HCT116 (cell line): ENCODE data around the gene STOX2. TPM values are rescaled to one million over a fixed set of nuclear protein-coding genes. Genes with fewer than 3 reads are reported as not detected.

Experiments
- ATAC-seq: fragments of 200-7000 bp; cut with Tn5 transposase; 2 replicates; pipeline ENCODE4 v1.9.1; 2020; ENCODE audit warnings: mild to moderate bottlenecking, moderate library complexity
- BruUV-seq: library from RNA; stranded (reverse); fragments of 400-500 nt; replicated peaks from 2 replicates; lab custom pipeline; 2021; lab: Mats Ljungman, UMichigan
- CTCF ChIA-PET: fragments of 300-600 bp; sonication (Branson Sonifier 250); formaldehyde crosslinking; loops from one replicate; lab custom pipeline; 2021; ENCODE audit warnings: antibody characterized with exemption; lab: Charles Lee
- POLR2A ChIA-PET: fragments of 300-600, 350-600 bp; sonication (Branson Sonifier 250); formaldehyde crosslinking; loops from one replicate; lab custom pipeline; 2021; ENCODE audit warnings: antibody characterized with exemption; lab: Charles Lee
- RAD21 ChIA-PET, 2 experiments: fragments of 300-600 bp; sonication (Branson Sonifier 250); formaldehyde crosslinking; loops; one replicate each; lab custom pipeline; 2023; ENCODE audit warnings: low total read pairs in 2 of 2; ENCODE audit not compliant: uncharacterized antibody in 2 of 2, unreplicated experiment in 2 of 2, low non-redundant PET in 1 of 2; lab: Charles Lee
- DNase-seq: peaks from one replicate; pipeline ENCODE4 v3.0.0-alpha.2; 2010; ENCODE audit warnings: low read depth, low spot score
- H2AFZ ChIP-seq: fragments of 200-600 bp; shearing (Covaris generic), sonication (generic); 2 replicates; pipeline ENCODE4 v1.6.1; 2017; ENCODE audit warnings: low read depth, mixed run types, mixed read lengths, antibody characterized with exemption, low read length; ENCODE audit not compliant: poor library complexity, severe bottlenecking
- H3K27ac ChIP-seq: 2 replicates; pipeline ENCODE4 v1.5.1; 2012; ENCODE audit warnings: low read depth, low read length
- H3K27me3 ChIP-seq: fragments of 200-600 bp; sonication (generic); 2 replicates; pipeline ENCODE4 v1.6.1; 2016; ENCODE audit warnings: mixed run types, low read length, mixed read lengths; ENCODE audit not compliant: insufficient read depth
- H3K36me3 ChIP-seq, 2 experiments: fragments of 200-500 bp in 1 of 2; fragments of 200-600 bp in 1 of 2; sonication (Bioruptor generic) in 1 of 2; sonication (generic) in 1 of 2; 2 replicates each; pipeline versions ENCODE4 v1.5.1 to v1.6.1; 2014 to 2016; ENCODE audit warnings: low read length in 2 of 2, inconsistent platforms in 1 of 2, mixed read lengths in 1 of 2, mixed run types in 1 of 2; ENCODE audit not compliant: insufficient read depth in 2 of 2, control insufficient read depth in 1 of 2
- H3K4me1 ChIP-seq, 2 experiments: fragments of 200-600 bp in 1 of 2; sonication (generic) in 1 of 2; 2 replicates each; pipeline versions ENCODE4 v1.5.1 to v1.6.1; 2012 to 2017; ENCODE audit warnings: low read length in 2 of 2, inconsistent platforms in 1 of 2, mild to moderate bottlenecking in 1 of 2, mixed read lengths in 1 of 2, mixed run types in 1 of 2, moderate library complexity in 1 of 2; ENCODE audit not compliant: insufficient read depth in 2 of 2, control insufficient read depth in 1 of 2
- H3K4me2 ChIP-seq: fragments of 200-600 bp; sonication (generic); 2 replicates; pipeline ENCODE4 v1.6.1; 2017; ENCODE audit warnings: mixed run types, low read length, mixed read lengths
- H3K4me3 ChIP-seq, 2 experiments: fragments of 200-600 bp in 1 of 2; sonication (generic) in 1 of 2; replicated peaks in 1 of 2; 2 replicates each; pipeline ENCODE4 v1.5.1; 2011 to 2016; ENCODE audit warnings: low read length in 2 of 2, control low read depth in 1 of 2, low read depth in 1 of 2, mild to moderate bottlenecking in 1 of 2, mixed read lengths in 1 of 2, mixed run types in 1 of 2
- H3K79me2 ChIP-seq: fragments of 200-600 bp; sonication (generic); 2 replicates; pipeline ENCODE4 v1.6.1; 2017; ENCODE audit warnings: mild to moderate bottlenecking, mixed run types, low read length, moderate library complexity, mixed read lengths; ENCODE audit not compliant: insufficient read depth
- H3K9ac ChIP-seq: fragments of 200-600 bp; sonication (generic); 2 replicates; pipeline ENCODE4 v1.6.1; 2016; ENCODE audit warnings: low read length, mixed read lengths
- H3K9me2 ChIP-seq: fragments of 200-600 bp; sonication (generic), shearing (Covaris generic); 2 replicates; pipeline ENCODE4 v1.6.1; 2017; ENCODE audit warnings: mixed run types, mild to moderate bottlenecking, moderate library complexity; ENCODE audit not compliant: insufficient read depth
- H3K9me3 ChIP-seq, 2 experiments: fragments of 200-500 bp in 1 of 2; fragments of 200-600 bp in 1 of 2; sonication (Bioruptor generic) in 1 of 2; sonication (generic) in 1 of 2; 2 replicates each; pipeline ENCODE4 v1.6.1; 2014 to 2017; ENCODE audit warnings: low read length in 2 of 2, mixed read lengths in 2 of 2, inconsistent platforms in 1 of 2, low read depth in 1 of 2, mild to moderate bottlenecking in 1 of 2, mixed run types in 1 of 2, moderate library complexity in 1 of 2; ENCODE audit not compliant: control insufficient read depth in 1 of 2, insufficient read depth in 1 of 2
- H4K20me1 ChIP-seq: fragments of 200-600 bp; sonication (generic), shearing (Covaris generic); 2 replicates; pipeline ENCODE4 v1.6.1; 2017; ENCODE audit warnings: mixed run types, mild to moderate bottlenecking, moderate library complexity; ENCODE audit not compliant: insufficient read depth
- CBX3 ChIP-seq: IDR thresholded peaks from 2 replicates; pipeline ENCODE4 v1.6.1; 2012; ENCODE audit warnings: low read depth
- ELF1 ChIP-seq: IDR thresholded peaks from 2 replicates; pipeline ENCODE4 v1.6.1; 2012; ENCODE audit warnings: low read depth, borderline replicate concordance
- EZH2phosphoT487 ChIP-seq: fragments of 200-600 bp; IDR thresholded peaks from 2 replicates; pipeline ENCODE4 v1.6.1; 2018; ENCODE audit warnings: antibody characterized with exemption, borderline replicate concordance
- JUND ChIP-seq: IDR thresholded peaks from 2 replicates; pipeline ENCODE4 v1.6.1; 2012
- SP1 ChIP-seq: IDR thresholded peaks from 2 replicates; pipeline ENCODE4 v1.6.1; 2012; ENCODE audit warnings: low read depth
- SRF ChIP-seq: IDR thresholded peaks from 2 replicates; pipeline ENCODE4 v1.6.1; 2012; ENCODE audit warnings: low read depth
- ZFX ChIP-seq: fragments of 450-650 bp; IDR thresholded peaks from 2 replicates; pipeline ENCODE4 v1.6.1; 2017
- intact Hi-C: fragments of 100-400 bp; cut with micrococcal nuclease; formaldehyde crosslinking; loops from 2 replicates; pipeline ENCODE4 v1.10.0; 2022
- total RNA-seq: library from RNA; stranded (reverse); gene quantifications from one replicate; pipeline ENCODE4 v1.2.1, GENCODE V29; 2021; ENCODE audit not compliant: unreplicated experiment
- TF ChIP-seq, protein P1 (sequence below): IDR thresholded peaks from 2 replicates; pipeline ENCODE4 v1.6.1; 2011; ENCODE audit warnings: mild to moderate bottlenecking, low read length, moderate library complexity; ENCODE audit not compliant: insufficient replicate concordance; ENCODE audit errors: extremely low read depth
- TF ChIP-seq, protein P2 (sequence below): IDR thresholded peaks from 2 replicates; pipeline ENCODE4 v1.6.1; 2012
- TF ChIP-seq, protein P3 (sequence below), 3 experiments: fragments of 200-600 bp in 1 of 3; sonication (generic) in 1 of 3; IDR thresholded peaks in 2 of 3; conservative IDR thresholded peaks in 1 of 3; 2 replicates each; pipeline ENCODE4 v1.5.1; 2012 to 2017; ENCODE audit warnings: low read depth in 2 of 3, low read length in 2 of 3, antibody characterized with exemption in 1 of 3, borderline replicate concordance in 1 of 3, control low read depth in 1 of 3, mild to moderate bottlenecking in 1 of 3, mixed read lengths in 1 of 3, mixed run types in 1 of 3, moderate library complexity in 1 of 3; ENCODE audit not compliant: insufficient read depth in 1 of 3

Gene STOX2
- total RNA-seq, 1 experiment from 2014 or later, result 6.3 TPM

DNA sequence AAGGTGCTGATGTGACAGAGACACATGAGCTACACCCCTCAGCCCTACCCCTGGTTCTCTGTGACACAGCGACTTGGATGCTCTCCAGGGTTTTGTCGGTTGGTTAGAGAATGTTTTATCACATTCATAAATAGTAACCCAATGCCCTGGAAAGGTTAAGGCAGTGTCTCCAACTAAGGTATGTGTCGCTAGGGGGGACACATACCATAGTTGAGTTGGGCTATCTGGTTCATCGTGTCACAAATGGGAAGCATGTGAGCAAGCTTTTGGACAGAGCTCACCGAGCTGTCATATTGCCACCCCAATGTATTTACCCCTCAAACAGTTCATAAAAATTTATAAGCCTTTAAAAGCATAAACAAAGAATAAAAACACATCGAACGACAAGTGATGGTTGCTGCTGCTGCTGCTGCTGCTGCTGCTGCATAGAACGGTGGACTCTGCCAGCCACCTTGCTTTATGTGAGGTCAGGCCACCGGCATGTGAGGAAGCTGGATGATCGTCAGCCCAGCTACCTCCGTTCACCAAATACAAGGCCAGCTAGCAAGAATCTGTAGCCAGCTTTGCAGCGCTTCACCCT lies 55.9 kb downstream of the STOX2 start:
- BruUV-seq, result no TSS peak
- Histone ChIP-seq H3K27me3 (no peaks in the 10 kb centered on the region), H3K27ac (no peak overlapping the region)
- no peak for TF ChIP-seq SRF
- no peak for TF ChIP-seq SP1
- TF ChIP-seq ZFX, result no peak
- TF ChIP-seq EZH2phosphoT487, result no peak
- TF ChIP-seq JUND, result no peak
- TF ChIP-seq CBX3, result no peak
- TF ChIP-seq, protein P1, sequence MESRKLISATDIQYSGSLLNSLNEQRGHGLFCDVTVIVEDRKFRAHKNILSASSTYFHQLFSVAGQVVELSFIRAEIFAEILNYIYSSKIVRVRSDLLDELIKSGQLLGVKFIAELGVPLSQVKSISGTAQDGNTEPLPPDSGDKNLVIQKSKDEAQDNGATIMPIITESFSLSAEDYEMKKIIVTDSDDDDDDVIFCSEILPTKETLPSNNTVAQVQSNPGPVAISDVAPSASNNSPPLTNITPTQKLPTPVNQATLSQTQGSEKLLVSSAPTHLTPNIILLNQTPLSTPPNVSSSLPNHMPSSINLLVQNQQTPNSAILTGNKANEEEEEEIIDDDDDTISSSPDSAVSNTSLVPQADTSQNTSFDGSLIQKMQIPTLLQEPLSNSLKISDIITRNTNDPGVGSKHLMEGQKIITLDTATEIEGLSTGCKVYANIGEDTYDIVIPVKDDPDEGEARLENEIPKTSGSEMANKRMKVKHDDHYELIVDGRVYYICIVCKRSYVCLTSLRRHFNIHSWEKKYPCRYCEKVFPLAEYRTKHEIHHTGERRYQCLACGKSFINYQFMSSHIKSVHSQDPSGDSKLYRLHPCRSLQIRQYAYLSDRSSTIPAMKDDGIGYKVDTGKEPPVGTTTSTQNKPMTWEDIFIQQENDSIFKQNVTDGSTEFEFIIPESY, result no peak
- TF ChIP-seq, protein P2, sequence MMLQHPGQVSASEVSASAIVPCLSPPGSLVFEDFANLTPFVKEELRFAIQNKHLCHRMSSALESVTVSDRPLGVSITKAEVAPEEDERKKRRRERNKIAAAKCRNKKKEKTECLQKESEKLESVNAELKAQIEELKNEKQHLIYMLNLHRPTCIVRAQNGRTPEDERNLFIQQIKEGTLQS, result no peak
- no peak for TF ChIP-seq ELF1
- TF ChIP-seq, protein P3, sequence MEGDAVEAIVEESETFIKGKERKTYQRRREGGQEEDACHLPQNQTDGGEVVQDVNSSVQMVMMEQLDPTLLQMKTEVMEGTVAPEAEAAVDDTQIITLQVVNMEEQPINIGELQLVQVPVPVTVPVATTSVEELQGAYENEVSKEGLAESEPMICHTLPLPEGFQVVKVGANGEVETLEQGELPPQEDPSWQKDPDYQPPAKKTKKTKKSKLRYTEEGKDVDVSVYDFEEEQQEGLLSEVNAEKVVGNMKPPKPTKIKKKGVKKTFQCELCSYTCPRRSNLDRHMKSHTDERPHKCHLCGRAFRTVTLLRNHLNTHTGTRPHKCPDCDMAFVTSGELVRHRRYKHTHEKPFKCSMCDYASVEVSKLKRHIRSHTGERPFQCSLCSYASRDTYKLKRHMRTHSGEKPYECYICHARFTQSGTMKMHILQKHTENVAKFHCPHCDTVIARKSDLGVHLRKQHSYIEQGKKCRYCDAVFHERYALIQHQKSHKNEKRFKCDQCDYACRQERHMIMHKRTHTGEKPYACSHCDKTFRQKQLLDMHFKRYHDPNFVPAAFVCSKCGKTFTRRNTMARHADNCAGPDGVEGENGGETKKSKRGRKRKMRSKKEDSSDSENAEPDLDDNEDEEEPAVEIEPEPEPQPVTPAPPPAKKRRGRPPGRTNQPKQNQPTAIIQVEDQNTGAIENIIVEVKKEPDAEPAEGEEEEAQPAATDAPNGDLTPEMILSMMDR (IDR thresholded peaks at IDR 0.05 in 2 of 3, conservative IDR thresholded peaks at IDR 0.05 in 1 of 3; ENCODE audit: borderline replicate concordance in 1 of 3, insufficient read depth in 1 of 3, low read depth in 2 of 3, low read length in 2 of 3), result no peak
- TF ChIP-seq, all 23 proteins: peak for 0
- DNase-seq (no peak), ATAC-seq (no peak)
- H3K79me2 ChIP-seq, result no peaks in the 10 kb centered on the region
- H3K9me3 ChIP-seq, result no peaks in the 10 kb centered on the region
- no peaks in the 10 kb centered on the region for H3K36me3 ChIP-seq
- CTCF ChIA-PET, result no interaction called here
- no peak overlapping the region for H3K4me3 ChIP-seq
- H4K20me1 ChIP-seq, result no peaks in the 10 kb centered on the region
- H2AFZ ChIP-seq, result no peak overlapping the region
- H3K9me2 ChIP-seq, result no peaks in the 10 kb centered on the region
- POLR2A ChIA-PET, result no interaction called here
- intact Hi-C loops, result no loop called here
- H3K9ac ChIP-seq, result no peak overlapping the region
- RAD21 ChIA-PET, result no interaction called here
- H3K4me1 ChIP-seq, result peaks cover 0 to 3% of the 10 kb centered on the region in 2 experiments; a peak in 1 of 4 replicates
- H3K4me2 ChIP-seq, result no peak overlapping the region
